GM12875 (cell line): ENCODE measurements around the gene BMPER.

Experiments used
- H3K4me3 ChIP-seq: one replicate; pipeline ENCODE4 v1.5.1; 2011; ENCODE audit warnings: low read depth, low read length, control low read depth
- TF ChIP-seq, protein P1 (sequence below): IDR thresholded peaks from 2 replicates; pipeline ENCODE4 v1.5.1; 2011; ENCODE audit warnings: low read depth, mild to moderate bottlenecking, control low read depth, inconsistent platforms, low read length, moderate library complexity, borderline replicate concordance; ENCODE audit not compliant: insufficient read depth

BMPER gene

DNA sequence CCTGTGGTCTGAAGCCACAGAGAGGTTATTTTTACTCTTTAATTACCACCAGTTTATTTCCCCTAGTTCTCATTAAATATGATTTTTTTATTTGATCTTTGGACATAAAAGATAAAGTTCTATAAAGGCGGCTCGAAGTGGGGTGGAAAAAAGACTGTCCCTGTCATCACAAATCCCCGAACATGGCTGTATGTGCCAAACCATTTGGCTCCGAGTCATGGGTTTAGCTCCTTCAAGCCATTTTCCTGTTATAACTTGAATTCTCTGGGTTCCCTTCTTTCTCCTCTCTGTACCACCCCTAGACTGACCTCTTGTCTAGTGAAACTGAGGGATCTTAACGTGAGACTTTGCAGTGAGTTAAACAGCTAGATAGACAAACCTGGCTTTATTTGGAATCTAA is 181.6 kb downstream of the BMPER start:
- TF ChIP-seq, protein P1, sequence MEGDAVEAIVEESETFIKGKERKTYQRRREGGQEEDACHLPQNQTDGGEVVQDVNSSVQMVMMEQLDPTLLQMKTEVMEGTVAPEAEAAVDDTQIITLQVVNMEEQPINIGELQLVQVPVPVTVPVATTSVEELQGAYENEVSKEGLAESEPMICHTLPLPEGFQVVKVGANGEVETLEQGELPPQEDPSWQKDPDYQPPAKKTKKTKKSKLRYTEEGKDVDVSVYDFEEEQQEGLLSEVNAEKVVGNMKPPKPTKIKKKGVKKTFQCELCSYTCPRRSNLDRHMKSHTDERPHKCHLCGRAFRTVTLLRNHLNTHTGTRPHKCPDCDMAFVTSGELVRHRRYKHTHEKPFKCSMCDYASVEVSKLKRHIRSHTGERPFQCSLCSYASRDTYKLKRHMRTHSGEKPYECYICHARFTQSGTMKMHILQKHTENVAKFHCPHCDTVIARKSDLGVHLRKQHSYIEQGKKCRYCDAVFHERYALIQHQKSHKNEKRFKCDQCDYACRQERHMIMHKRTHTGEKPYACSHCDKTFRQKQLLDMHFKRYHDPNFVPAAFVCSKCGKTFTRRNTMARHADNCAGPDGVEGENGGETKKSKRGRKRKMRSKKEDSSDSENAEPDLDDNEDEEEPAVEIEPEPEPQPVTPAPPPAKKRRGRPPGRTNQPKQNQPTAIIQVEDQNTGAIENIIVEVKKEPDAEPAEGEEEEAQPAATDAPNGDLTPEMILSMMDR: no peak

DNA sequence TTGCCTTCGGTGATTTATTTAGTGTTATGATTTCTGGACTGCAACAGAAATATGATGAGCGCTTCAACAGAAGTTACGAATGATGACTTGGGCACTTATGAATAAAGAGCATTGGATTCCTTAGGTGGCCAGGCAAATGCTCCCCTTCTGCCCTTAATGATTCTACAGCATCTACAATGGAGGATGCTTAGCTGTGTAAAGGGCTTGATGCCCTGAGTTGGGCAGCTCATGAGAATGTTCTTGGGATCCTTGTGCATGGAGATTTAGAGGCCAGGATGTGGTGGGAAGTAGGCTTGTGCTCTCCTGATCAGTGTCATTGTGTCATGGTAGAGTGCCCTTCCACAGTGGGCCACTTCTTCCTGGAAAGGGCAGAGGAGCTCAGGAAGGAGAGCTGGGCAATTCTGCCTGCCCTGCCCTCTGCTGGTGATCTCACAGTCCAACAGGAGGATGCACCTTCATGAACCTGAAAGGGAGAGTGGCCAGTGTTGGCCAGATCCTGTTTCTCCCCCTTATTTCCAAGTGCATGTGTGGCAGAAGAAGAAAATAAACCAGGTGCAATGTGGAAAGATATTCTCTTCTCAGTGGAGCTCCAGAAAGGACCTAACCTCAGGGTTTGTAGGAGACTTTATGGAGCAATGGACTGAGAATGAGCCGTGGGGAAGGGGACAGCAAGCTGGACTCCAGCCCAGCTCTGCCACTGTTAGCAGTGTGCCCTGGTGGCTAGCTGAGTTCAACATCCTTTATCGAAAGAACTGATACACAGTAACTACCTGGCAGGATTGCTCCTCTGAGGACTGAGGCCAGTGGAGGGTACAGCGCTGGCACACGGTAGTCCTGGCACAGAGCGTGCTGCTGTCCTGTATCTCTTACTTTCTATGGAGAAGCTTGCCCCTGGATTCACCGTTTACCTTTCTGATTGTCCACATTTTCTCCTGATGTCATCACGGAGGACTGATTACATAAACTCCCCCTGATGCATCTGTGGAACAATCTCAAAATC is 182.9 kb downstream of the BMPER start:
- TF ChIP-seq, protein P1: peak; percentile 49; the same call in 1 of the 2 replicates

More for the DNA sequence above, 181.6 kb downstream of the BMPER start:
- no peak overlapping the region for H3K4me3 ChIP-seq

DNA sequence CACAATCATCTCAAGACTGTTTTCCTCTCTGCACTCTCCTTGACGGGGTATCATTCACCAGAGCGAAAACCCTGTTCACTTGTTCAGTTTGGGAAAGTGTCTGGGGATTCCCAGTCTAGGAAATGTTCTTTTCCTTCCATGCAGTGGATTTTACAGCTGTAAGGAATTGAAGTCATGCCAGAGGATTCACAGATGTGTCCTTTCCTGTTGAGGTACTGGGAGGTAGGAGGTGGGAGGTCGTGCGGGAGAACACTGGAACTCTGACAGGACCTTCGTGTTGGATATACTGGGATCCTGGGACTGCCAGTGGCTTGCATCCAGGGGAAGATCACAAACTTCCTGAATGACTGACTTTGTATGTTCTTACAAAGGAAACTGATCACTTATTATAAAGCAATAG is 185.5 kb downstream of the BMPER start:
- TF ChIP-seq, protein P1: no peak

More for the DNA sequence above, 182.9 kb downstream of the BMPER start:
- no peak overlapping the region for H3K4me3 ChIP-seq

DNA sequence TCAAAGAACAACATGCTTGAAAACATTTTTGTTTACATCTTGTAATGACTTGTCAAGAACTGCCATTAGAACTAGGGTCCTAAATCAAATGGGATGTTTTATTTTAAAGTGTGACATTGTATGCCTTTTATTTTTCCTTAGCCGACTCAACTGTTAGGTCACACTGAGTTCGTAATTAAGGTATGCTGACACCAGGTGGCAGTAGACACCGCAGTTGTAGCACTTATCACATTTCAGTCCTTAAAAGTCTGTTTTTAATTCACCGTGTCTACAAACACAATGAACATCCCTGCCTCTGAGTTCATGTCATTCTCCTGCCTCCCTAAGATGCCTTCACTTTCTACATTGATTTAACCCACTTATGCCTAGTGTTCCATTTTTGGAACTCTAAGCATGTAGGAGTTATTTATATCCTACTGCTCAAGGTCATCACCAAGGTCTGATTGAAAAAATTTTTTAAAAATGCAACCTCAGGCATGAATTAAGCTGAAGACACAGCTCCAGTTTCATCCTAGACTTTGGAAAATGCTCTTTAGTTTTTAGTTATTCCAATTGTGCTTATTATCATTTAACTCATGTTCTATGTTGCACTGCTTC is 186.1 kb downstream of the BMPER start:
- H3K4me3 ChIP-seq: no peak overlapping the region
- TF ChIP-seq, protein P1: peak; percentile 48; the same call in 1 of the 2 replicates

More for the DNA sequence above, 185.5 kb downstream of the BMPER start:
- no peak overlapping the region for H3K4me3 ChIP-seq

DNA sequence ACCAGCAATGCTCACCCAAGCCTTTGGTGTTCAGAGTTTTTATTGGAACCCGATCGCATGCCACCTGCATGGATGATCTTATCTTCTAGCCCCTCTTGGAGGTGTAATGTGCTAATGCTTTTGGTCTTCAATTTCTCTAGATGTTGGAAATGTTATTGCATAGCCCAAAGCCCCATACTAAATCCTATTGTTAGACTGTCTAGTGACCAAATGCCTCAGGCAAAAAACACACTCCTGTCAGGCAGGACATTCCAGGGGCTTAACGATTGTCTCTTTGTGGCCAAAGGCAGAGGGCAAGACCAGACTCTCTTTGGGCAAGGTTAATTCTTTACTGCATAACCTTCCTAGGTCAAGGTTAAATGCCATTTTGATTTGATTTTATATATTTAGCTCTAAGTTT is 187.9 kb downstream of the BMPER start:
- TF ChIP-seq, protein P1: no peak
- no peak overlapping the region for H3K4me3 ChIP-seq

DNA sequence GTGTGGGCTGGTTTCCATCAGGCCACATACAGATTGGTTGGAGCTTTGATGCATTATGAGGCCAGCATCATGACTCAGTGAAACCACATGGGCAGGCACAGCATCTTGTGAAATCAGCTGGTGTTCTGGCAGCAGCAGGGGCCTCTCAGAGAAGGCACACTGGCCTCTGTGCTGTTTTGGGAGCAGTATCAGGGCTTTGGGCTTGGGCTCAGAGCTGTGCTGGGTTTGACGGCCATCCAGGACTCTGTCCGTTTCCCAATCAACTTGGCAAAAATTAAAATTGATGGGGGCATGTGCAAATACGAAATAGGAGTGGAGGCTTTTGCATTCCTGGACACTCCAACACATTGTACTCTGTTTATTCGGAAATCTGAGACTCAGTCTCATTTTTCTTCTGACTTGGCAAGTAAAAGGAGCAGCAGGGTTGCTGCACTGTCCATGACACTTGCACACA is 190.9 kb downstream of the BMPER start:
- H3K4me3 ChIP-seq: no peak overlapping the region
- TF ChIP-seq, protein P1: no peak
